ENCODE data around the gene ANO1. TPM values are rescaled to one million over a fixed set of nuclear protein-coding genes. Genes with fewer than 3 reads are reported as not detected.

ANO1 gene
- total and polyA plus RNA-seq, 2 of the 8 experiments (the other 6 are each of a cell fraction or from before 2014, with no cell fraction given) = 4.7 to 5.0 TPM

GRCh38 chr11:70119502-70119901, 41.4 kb downstream of the ANO1 start:
- Histone ChIP-seq H3K9ac (replicated peaks in 1 of 4; ENCODE audit: extremely low read depth in 1 of 4, low read depth in 3 of 4, low read length in 3 of 4) (no peak overlapping the region), H3K4me1 (replicated peaks in 1 of 4; ENCODE audit: control insufficient read depth in 3 of 4, insufficient read depth in 4 of 4, low read length in 3 of 4) (peaks cover 0 to 8% (median 3%) of the 10 kb centered on the region in 4 experiments; a peak in 6 of 7 replicates), H3K4ac (replicated peaks; ENCODE audit: insufficient read length, low read depth, low read length) (no peak overlapping the region), H2BK5ac (ENCODE audit: low read depth, low read length) (no peak overlapping the region), H3K9me3 (ENCODE audit: insufficient read depth in 2 of 2, low read depth in 1 of 2, low read length in 1 of 2) (no peaks in the 10 kb centered on the region), H3K14ac (ENCODE audit: insufficient read length) (no peak overlapping the region), H3K27me3 (replicated peaks in 1 of 4; ENCODE audit: control insufficient read depth in 3 of 4, extremely low read depth in 1 of 4, insufficient read depth in 3 of 4, low read length in 3 of 4) (no peaks in the 10 kb centered on the region; a peak in 1 of 7 replicates), H2BK12ac (ENCODE audit: low read depth, low read length) (no peak overlapping the region), H2AFZ (ENCODE audit: low read length) (no peak overlapping the region), H3K23ac (ENCODE audit: insufficient read length) (no peak overlapping the region), H2BK15ac (ENCODE audit: low read length) (no peak overlapping the region), H2BK120ac (replicated peaks; ENCODE audit: low read depth, low read length) (no peak overlapping the region), H3K79me1 (ENCODE audit: low read depth, low read length) (no peaks in the 10 kb centered on the region), H4K20me1 (replicated peaks in 1 of 2; ENCODE audit: control insufficient read depth in 1 of 2, insufficient read depth in 2 of 2, low read length in 2 of 2) (peaks cover 0 to 3% of the 10 kb centered on the region in 2 experiments), H3K27ac (ENCODE audit: low read depth, low read length) (no peak overlapping the region), H3K36me3 (ENCODE audit: control insufficient read depth in 2 of 4, insufficient read depth in 4 of 4, low read length in 3 of 4) (no peaks in the 10 kb centered on the region), H3K4me2 (ENCODE audit: insufficient read depth in 1 of 2, low read depth in 2 of 2, low read length in 2 of 2) (no peak overlapping the region), H2BK20ac (ENCODE audit: low read length) (no peak overlapping the region), H4K91ac (replicated peaks; ENCODE audit: insufficient read length, low read length) (no peak overlapping the region), H3K79me2 (ENCODE audit: control insufficient read depth in 1 of 2, insufficient read depth in 2 of 2, low read length in 2 of 2) (no peaks in the 10 kb centered on the region), H2AK5ac (ENCODE audit: low read depth, low read length) (no peak overlapping the region), H3K4me3 (ENCODE audit: extremely low read depth in 1 of 4, insufficient read depth in 2 of 4, low read depth in 3 of 4, low read length in 4 of 4) (no peak overlapping the region), H4K5ac (ENCODE audit: insufficient read length, low read depth, low read length) (no peak overlapping the region), H4K8ac (ENCODE audit: extremely low read depth, insufficient read depth, low read length) (no peak overlapping the region), H3K56ac (replicated peaks; ENCODE audit: insufficient read length, low read depth, low read length) (peak overlapping the region; percentile 44), H3K18ac (ENCODE audit: extremely low read depth, low read length) (no peak overlapping the region), H3K23me2 (ENCODE audit: low read depth, low read length) (peaks cover 15% of the 10 kb centered on the region; the same call in 1 of the 2 replicates)
- DNase-seq (ENCODE audit: low read depth in 1 of 2, low spot score in 2 of 2) = no peak
- ChIA-PET CTCF (ENCODE audit: partially characterized antibody) (no interaction called here), POLR2A (ENCODE audit: partially characterized antibody) (interaction anchor here (1.2 kb wide), 1 partner anchor 8 kb away, joined by 3 read pairs; no protein-coding TSS in a partner anchor)
- no peak for FAIRE-seq
- no peak for TF ChIP-seq CHD2 (IDR thresholded peaks at IDR 0.05; ENCODE audit: low read length)
- 87 to 100% methylated on average over 2 of the region's 2 CpGs for WGBS, 2 experiments (ENCODE audit: extremely low coverage in 1 of 2, insufficient coverage in 1 of 2, insufficient read length in 1 of 2, insufficient replicate concordance in 2 of 2, low coverage in 1 of 2, low lambda C conversion rate in 2 of 2, missing lambda C conversion rate in 1 of 2)
